Kasumi-1 (cell line): ENCODE measurements around the gene SMPD3.
A peak's percentile ranks its signal among the peaks of the same experiment; 100 is the strongest.

Source experiments
- DNase-seq, 2 experiments: peaks; one replicate each; lab custom pipeline; 2025; lab: John Stamatoyannopoulos, UW

The SMPD3 gene

GRCh38 chr16:68404736-68405345 is 43.5 kb downstream of the SMPD3 start:
- DNase-seq: no peak

- DNase-seq: no peak
Measured at GRCh38 chr16:68403704-68404103, 44.6 kb downstream of the SMPD3 start.

DNA sequence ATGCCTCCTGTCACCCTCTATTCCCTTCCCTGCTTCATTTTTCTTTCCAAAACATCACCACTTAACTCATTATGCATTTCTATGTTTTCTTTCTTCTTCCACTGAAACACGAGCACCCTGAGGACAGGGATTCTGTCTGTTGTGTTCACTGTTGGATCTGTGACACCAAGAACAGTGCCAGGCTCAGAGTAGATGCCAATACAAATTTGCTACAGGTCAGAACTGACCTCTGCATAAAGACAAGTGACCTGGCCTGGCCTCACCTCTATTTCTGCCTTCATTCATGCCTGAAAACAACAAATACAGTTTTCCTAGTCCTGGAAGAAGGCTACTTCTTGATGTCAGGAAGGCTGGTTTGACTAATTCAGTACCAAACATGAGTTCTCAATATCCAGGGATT is 45.1 kb downstream of the SMPD3 start:
- no peak for DNase-seq

GRCh38 chr16:68402748-68403040 is 45.6 kb downstream of the SMPD3 start:
- DNase-seq: no peak

- DNase-seq: no peak
Measured at GRCh38 chr16:68401871-68402747, 46.2 kb downstream of the SMPD3 start.

DNA sequence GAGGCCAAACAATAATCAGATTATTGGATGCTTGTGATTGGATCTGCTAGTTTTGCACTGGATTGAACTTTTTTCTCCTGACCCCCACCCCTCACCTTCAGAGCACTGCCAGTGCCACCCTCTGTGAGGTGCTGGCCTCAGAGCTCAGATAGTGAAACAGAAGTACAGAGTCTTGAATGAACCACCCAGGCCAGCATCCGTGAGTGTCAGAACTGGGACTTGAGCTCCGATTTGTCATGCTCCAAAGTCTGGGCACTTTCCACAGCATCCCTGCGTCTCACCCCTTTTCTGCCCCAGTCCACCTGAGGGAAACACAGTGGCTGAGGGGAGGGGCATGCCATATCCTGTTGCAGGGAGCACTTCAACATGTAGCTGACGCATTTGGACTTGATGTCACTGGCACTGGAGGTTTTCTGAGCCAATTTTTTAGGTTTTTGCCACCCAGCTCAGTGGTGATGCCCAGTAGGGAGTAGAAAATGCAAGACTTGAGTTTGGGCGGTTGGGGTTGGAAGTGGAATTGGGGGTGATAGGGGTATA is 47.3 kb downstream of the SMPD3 start:
- DNase-seq: no peak

GRCh38 chr16:68400083-68400923 is 48.0 kb downstream of the SMPD3 start:
- DNase-seq: no peak

DNA sequence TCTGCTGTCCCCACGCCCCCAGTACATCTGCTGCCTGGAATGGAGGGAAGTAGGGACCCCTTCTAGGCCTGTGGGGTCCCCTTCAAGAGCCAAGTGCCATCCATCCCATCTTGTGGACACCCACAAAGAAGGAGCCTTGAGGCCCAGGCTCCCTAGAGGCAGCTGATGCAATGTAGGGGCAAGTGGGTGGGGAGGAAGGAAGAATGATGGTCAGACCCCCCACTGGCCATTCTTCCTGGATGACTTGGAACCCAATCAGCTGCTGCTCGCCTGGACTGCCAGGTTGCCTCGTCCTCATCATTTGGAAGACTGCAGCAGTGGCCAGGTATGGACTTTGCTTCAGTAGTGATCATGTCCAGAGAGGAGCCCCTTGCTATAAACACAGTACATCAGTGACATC is 48.9 kb downstream of the SMPD3 start:
- DNase-seq: no peak

DNA sequence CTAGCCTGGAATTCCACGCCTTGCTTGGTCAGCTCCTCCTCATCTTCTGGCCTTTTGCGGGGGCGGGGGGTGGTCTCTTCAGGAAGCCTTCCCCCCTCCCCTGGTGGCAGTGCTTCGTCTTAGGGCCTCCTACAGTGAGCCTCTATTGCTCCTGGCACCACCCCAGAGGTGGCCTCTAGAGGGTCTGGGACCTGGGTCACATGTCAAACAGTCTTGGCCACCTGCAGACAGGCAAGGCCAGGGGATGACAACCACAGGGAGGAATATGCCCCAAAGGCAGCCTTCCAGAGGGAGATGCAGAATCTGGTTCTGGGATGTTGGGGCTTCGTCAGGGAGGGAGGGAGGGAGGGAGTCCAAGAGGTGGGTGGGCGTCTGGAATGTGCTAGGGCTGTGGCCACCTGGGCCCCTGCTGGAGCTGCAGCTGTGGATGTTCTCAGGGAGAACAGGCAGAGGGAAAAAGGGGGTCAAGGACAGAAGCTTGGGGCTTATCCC is 50.6 kb downstream of the SMPD3 start:
- DNase-seq: no peak

GRCh38 chr16:68396481-68396880 is 51.8 kb downstream of the SMPD3 start:
- peak; percentile 26 to 51 for DNase-seq

DNA sequence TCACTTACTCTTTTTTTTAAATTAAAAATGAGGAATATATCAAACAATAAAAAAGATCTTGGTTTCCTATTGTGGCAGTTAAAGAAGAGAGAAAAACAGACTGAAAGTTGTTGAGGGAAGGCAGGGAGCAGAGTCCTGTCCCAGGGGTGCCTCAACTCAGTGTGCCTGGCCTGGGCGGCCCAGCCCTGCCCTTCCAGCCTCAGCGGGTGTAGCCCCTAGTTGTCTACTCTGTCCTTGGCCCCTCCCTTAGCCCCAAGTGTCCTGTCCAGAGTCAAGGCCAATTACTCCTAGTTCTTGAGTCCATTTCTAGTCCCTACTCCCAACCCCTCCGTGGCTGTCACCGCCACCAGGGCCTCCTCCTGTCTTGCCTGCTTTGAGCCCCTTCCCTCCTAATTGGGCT is 52.5 kb downstream of the SMPD3 start:
- no peak for DNase-seq

DNA sequence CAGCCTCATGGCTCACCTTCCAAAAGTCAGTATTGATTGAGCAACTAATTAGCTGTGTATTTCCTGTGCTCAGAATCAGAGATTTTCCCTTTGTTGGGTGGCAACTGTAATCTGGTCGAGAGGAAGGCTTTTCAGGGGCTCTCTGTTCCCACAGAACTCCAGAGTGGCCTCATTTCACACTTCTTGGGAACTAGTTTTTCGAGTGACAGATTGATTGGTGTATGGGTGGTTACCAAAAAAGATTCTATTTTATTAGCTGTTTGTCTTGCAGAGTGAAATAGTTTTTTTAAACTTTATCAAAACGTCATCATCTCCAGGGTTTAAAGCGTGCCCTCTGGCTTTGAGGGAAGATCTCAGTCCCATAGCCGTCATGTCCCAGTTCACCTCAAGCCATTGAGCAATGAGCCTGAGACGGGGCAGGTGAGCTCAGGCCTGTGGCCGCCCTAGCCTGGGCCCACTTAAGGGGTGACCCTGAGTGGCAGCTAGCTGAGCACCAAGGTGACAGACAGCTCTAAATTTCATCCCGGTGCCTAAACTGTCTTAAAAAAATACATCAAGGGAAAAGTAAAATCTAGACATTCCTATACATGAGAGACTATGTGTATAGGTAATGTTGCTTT is 53.0 kb downstream of the SMPD3 start:
- no peak for DNase-seq

DNA sequence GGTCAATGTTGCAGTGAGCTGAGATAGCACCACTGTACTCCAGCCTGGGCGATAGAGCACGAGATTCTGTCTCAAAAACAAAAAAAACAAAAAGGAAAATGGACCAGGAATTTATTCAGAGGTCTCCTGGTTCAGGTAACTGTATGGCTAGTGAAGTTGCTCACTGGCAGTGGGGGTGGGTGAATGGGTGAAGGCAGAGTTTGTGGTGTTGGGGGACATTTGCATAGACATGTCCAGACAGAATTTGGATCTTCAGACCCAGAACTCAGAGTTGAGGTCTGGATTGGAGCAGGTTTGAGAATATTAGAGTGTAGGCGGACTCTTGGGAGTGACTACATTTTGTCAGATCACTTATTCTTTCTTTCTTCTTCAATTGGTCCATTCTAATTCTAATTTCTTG is 55.0 kb downstream of the SMPD3 start:
- DNase-seq: no peak

GRCh38 chr16:68389750-68390371 is 58.4 kb downstream of the SMPD3 start:
- DNase-seq: no peak

DNA sequence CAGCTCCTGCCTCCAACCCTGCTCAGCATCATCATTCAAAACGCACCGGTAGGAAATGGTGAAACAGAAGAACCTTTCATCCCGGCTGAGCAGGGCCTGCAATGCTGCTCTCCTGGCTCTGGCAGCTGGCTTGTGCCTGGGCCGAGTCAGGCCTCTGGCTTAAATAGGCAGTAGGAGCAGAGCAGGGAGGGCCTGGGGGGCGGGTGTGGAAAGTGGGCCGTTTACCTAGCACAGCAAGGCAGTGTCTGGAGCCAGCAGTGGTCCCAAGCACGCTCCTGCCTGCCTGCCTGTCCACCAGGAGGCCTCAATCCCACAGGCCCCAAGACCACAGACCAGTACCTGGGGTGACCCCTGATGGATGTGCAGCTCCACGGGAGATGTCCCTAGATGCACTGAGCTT is 59.3 kb downstream of the SMPD3 start:
- DNase-seq: no peak

DNA sequence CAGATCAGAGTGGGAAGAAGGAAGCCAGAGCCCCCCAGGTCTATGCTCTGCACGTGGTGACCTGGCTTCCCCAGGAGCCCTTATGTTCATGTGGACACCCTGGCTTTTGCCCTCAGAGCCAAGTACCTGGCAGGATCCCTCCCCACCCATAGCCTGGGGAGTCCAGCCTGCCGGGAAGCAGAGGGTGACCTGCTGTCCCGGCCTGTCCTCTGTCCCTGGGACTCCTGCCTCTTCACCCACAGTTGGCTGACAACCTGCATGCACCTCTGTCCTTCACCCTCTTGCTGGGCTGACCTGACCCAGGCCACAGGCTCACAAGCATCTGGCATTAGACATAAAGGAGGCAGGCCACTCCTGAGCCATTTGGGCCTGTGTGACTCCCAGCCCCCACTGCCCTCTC is 60.2 kb downstream of the SMPD3 start:
- no peak for DNase-seq

DNA sequence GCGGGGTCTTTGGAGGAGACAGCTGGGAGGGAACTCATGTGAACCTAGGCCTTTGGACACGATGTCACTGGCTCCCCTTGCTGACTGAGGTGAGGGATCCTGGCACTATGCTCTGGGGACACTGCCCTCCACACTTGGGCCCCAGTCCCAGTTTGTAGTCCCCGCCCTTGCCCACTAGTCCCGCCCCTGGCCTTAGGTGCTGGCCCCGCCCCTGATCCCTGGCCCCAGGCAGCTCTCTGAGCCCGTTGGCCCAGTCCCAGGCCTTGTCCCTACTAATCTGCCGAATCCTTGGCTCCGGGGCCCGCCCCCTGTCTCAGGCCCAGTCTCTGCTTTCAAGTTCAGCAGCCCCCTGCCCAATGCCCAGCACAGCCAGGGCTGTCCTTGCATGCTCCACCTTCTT is 61.0 kb downstream of the SMPD3 start:
- no peak for DNase-seq

GRCh38 chr16:68386628-68387027 is 61.7 kb downstream of the SMPD3 start:
- no peak for DNase-seq

DNA sequence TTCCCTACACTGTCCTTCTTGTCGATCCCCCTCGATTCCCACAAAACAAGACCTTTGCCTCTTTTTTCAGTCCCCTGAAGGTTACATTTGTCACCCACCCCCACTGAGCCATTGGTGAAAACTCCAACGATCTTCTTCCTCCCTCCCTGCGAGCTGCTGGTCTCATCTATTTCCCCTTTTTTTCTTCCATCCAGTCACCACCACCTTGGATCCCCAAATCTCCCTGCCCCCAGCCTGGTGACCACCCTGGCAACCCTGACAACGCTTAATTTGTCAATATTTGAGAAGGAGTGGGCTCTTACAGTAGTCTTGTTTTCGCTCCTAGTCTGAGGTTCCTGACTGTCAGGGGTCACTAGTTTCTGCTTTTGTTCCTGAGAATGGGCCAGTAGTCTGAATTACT is 62.9 kb downstream of the SMPD3 start:
- DNase-seq: peak; percentile 36 to 41

- peak in 1 of 2 experiments; percentile 15 for DNase-seq
Measured at GRCh38 chr16:68384288-68385161, 63.8 kb downstream of the SMPD3 start.

DNA sequence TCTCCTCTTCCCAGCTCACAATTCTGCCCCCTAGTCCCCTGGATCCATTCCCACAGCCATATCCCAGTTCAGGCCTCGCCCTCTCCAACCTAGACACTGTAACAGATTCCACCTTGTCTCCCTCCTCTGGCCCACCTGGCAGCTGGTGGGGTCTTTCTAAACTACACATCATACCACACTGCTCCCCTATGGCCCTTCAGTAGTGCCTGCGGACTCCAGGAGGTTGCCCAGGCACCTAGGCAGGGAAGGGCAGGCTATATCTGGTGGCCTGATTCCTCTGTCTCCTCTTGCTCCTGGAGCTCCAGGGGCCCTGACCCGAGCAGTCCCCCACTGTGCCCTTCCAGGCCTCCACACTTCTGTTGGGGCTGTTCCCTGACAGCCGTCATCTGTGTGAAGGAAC is 64.5 kb downstream of the SMPD3 start:
- no peak for DNase-seq
